Stimulated activated CD8-positive, alpha-beta memory T cell treated with anti-CD3 and anti-CD28 coated beads, Interleukin-7, amount 100 ng/mL, for 1 hour (primary cell): ENCODE data around the gene CDC23.
"Not testable (repeated sequence)": the region's sequence is repeated elsewhere in the genome, so short reads cannot be mapped to it uniquely, and the experiment has no call there.

ENCODE experiments used
- DNase-seq, 2 donors: peaks; one replicate each; pipeline ENCODE4 v3.0.0-alpha.2; 2020; ENCODE audit warnings: low read depth in 2 of 2

Gene CDC23

GRCh38 chr5:138216799-138217198 is 3.7 kb upstream of the CDC23 start:
- no peak for DNase-seq

- peak in 1 of 2 donors; percentile 2 for DNase-seq
Observed at GRCh38 chr5:138212828-138213160, 329 bp downstream of the CDC23 start.

GRCh38 chr5:138210985-138211384 is 2.1 kb downstream of the CDC23 start:
- DNase-seq = no peak

- DNase-seq = not testable (repeated sequence)
Observed at GRCh38 chr5:138193859-138194258, 19.3 kb downstream of the CDC23 start.

DNA sequence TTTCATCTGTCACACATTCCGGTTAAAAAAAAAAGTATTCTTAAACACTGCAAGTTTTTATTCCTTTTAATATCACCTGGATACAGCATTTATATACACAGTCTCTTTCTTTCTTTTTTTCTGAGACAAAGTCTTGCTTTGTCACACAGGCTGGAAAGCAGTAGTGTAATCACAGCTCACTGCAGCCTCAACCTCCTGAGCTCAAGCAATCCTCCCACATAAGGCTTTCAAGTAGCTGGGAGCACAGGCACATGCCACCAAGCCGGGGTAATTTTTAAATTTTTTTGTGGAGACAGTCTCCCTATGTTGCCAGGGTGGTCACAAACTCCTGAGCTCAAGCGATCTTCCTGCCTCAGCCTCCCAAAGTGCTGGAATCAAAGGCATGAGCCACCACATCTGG is 20.3 kb downstream of the CDC23 start:
- DNase-seq = no peak

DNA sequence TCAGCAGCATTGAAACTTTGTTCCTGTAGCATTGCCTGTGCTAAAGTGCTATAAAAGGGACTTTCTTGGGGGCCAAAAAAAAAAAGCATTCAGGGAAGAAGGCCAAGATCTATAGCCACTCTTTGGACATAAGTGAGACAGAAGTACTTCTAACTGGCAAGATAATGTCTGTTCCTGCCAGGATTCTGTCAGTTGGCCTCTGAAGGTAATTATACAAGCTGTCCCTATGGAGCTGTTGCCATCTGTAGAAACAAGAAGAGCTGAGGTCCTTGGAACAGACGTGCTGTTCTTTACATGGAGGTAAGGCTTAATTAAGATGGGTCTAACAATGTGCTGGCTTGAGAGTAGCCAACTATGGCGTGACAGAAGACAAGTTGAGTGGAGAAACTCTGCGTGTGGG is 24.5 kb downstream of the CDC23 start:
- DNase-seq = no peak

- no peak for DNase-seq
Observed at GRCh38 chr5:138186002-138186447, 27.1 kb downstream of the CDC23 start.

DNA sequence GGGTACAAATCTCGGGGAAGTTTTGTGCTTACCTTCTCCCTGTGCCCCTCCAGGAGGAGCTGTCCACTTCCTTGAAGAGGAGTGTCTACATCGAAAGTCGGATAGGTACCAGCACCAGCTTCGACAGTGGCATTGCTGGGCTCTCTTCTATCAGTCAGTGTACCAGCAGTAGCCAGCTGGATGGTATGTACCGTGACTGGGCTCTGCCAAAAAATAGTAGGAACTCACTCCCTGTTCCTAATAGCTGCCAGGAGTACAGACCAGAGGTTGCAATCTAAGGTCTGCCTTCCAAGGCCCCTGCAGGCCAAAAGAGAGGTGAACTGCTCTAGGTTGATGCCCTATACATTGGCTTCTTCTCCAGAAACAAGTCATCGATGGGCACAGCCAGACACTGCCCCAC is 30.3 kb downstream of the CDC23 start:
- no peak for DNase-seq

- DNase-seq = no peak
Observed at GRCh38 chr5:138180841-138181240, 32.3 kb downstream of the CDC23 start.

DNA sequence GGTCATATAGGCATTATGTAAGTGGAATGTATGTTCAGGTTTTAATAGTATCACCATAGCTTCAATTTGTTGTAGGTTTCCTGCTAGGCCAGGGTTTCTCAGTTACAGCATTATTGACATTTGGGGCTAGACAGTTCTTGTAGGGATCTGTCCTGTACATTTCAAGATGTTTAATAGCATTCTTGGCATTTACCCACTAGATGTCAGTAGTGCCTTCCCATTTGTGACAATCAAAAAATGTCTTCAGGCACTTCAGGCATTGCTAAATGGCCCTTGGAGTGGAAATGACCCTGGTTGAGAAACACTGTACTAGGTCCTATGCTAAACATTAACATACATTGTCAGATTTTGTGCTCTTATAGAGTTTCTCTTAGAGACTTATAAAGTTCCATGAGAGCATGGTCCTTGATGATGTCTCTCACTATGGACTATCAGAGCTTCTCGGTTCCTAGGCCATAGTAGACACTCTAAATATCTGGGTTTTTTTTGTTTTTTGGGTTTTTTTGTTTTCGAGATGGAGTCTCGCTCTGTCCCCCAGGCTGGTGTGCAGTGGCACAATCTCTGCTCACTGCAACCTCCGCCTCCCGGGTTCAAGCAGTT is 32.8 kb downstream of the CDC23 start:
- no peak for DNase-seq

- no peak for DNase-seq
Observed at GRCh38 chr5:138179277-138179857, 33.8 kb downstream of the CDC23 start.

DNA sequence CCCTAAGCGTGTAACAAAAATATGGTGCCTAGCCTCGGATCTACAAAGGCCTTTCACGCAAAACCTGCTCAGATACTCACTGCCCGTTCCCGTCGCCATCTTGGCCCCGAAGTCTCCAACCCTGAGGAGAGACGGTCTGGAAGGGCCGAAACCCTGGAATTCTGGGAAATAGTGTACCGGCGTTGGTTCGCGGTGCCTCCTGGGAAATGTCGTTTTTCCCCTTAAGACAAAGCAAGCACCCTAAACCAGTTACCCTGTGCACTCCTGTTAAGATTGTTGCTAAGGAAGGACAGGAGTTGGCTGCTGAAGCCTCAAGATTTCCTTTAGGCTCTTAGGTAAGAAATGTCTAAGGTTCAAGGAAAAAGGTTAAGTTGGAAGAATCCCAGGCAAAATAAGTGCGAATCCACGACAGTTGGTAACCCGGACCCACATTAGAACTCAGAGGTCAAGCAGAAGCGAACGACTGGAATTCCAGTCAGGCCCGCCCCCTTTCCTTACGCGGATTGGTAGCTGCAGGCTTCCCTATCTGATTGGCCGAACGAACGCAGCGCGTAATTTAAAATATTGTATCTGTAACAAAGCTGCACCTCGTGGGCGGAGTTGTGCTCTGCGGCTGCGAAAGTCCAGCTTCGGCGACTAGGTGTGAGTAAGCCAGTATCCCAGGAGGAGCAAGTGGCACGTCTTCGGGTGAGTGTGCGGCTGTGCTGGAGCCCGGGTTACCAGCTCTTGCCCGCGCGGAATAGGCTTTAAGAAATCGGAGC is 34.4 kb downstream of the CDC23 start, which contains the start of the genes BRD8 and KIF20A:
TSS of gene BRD8 (minus strand) at position 115 of the 761 bp plus-strand sequence. CDS start at position 99, 16 bp downstream.
TSS of gene KIF20A (plus strand) at position 597 of the 761 bp plus-strand sequence. CDS start 569 bp downstream, outside the sequence.
- peak; percentile 70 to 78 for DNase-seq

- no peak for DNase-seq
Observed at GRCh38 chr5:138177941-138178515, 35.1 kb downstream of the CDC23 start.

GRCh38 chr5:138170299-138170698 is 42.8 kb downstream of the CDC23 start:
- DNase-seq = no peak

DNA sequence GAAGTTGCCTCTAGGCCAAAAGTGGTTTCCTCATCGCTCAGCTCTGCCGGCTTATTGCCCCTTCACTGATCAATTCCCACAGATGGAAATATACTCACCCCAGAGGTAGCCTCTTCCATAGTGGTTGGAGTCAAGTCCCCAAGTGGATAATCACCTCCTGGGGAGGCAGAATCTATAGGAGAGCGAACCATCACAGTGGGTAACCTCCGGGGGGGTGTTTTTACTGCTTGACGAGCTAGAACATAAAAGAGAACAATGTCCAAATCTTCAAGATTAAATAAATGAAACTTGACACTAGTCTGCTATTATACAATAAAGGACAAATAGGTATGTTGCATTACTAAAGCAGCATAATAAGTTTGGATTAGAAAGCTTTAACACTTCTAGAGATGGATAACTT is 44.0 kb downstream of the CDC23 start:
- no peak for DNase-seq

- DNase-seq = no peak
Observed at GRCh38 chr5:138163721-138164120, 49.4 kb downstream of the CDC23 start.

DNA sequence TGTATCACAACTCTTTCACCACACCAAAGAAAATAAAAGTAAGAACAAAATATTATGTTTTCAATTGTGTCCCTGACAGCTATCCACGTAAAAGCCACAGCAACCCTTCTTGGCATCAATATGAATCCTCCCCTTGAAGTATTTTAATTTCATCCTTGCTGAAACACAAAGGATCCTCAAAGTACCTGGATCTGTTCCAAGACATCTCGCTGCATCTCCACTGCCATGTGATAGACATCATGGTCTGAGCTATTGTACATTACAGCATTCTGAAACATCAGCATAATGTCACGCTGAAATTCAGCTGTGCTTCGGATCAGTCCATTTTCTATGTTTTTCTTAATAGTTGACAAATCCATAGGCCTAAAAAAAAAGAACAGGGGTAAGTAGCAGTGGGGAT is 52.4 kb downstream of the CDC23 start:
- DNase-seq = no peak

GRCh38 chr5:138159666-138160065 is 53.5 kb downstream of the CDC23 start:
- DNase-seq = no peak

DNA sequence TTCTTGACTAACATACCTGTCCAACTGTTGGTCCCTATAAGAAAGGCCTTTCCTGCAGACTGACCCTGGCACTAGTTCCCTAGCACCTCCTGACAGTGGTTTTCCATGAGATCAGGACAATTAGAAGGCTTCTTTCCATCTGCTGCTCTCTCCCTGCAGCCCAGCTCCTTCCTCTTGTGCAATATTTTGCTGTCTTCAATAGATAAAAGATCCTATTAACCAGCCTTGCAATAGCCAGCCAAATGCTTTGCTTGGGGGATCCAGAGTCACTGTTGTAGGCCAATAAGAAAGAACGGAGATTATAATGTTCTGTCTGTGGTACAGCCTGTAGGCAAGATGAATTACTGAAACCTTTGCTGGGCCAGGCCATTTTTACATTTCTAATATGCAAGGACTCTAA is 55.5 kb downstream of the CDC23 start:
- DNase-seq = no peak

DNA sequence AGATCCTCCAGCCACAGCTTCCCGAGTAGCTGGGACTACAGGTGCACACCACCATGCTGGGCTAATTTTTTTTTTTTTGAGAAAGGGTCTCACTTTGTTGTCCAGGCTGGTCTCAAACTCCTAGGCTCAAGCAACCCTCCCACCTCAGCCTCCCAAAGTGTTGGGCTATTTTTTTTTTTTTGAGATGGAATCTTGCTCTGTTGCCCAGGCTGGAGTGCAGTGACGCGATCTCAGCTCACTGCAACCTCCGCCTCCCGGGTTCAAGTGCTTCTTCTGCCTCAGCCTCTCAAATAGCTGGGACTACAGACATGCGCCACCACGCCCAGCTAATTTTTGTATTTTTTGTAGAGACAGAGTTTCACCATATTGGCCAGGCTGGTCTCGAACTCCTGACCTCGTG is 57.1 kb downstream of the CDC23 start:
- DNase-seq = not testable (repeated sequence)

- DNase-seq = no peak
Observed at GRCh38 chr5:138149530-138149929, 63.6 kb downstream of the CDC23 start.

GRCh38 chr5:138148811-138149210 is 64.3 kb downstream of the CDC23 start:
- DNase-seq = no peak

- DNase-seq = not testable (repeated sequence)
Observed at GRCh38 chr5:138143578-138143977, 69.5 kb downstream of the CDC23 start.
